GM19463 (cell line): ENCODE data around the gene WWOX.

ENCODE experiments used
- ATAC-seq: cut with Tn5 transposase; IDR thresholded peaks from one replicate; pipeline ENCODE4 v1.9.1; 2021; ENCODE audit warnings: mild to moderate bottlenecking, moderate library complexity; ENCODE audit not compliant: unreplicated experiment

Gene WWOX

DNA sequence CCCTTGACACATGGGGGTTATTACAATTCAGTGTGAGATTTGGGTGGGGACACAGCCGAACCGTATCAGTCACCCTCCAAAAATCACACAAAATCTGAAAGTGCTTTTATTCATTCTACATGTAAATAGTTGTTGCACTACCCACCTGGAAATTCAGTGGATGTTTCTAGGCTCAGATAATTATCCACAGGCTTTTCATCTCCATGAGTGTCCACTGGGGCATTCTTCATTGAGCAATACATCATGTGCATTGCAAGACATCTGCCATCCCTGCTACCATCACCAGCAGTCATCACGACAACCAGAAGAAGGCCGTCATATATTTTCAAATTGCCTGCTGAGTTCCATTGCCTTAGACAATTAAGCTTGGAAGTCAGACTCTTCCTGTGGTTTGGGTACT is 330.8 kb downstream of the WWOX start:
- no peak for ATAC-seq

DNA sequence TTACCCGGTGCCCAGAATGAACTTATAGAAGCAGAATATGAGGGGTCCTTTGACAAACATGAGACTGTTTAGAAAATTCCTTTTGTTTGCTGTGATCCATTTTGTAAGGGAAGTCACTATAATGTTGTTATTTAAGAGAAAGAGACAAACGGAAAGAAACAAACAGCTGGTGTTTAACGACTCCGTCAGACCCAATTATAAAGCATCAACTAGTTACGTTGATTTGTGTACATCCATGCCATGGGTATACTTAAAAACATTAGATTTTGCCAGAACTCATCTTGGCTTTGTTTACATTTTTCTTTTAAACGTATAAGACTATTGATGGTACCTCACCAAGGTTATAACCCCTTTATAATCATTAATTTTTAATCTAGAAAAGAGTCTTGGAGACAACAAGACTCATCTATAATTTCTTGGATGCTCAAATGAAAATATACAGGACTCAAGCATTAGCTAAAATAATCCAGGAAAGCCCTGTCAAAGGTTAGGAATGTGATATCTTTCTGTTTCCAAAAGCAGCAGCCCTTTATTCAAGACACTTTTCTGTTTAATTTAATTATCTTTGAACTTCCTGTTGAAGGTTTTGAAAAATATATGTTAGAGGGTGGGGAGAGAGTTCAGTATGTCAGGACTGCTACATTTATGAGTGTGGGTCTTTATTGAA is 331.7 kb downstream of the WWOX start:
- ATAC-seq: no peak

DNA sequence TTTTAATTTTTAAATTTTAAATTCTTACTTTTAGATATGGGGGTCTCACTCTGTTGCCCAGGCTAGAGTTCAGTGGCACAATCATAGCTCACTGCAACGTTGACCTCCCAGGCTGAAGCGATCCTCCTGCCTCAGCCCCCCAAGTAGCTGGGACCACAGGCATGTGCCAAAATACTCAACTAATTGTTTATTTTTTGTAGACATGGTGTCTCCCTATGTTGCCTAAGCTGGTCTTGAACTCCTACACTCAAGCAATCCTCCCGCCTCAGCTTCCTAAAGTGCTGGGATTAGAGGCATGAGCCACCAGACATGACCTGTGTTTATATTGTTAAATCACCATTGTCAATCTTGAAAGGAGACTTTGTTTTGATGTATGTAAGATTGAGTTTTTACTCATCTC is 332.2 kb downstream of the WWOX start:
- no peak for ATAC-seq

DNA sequence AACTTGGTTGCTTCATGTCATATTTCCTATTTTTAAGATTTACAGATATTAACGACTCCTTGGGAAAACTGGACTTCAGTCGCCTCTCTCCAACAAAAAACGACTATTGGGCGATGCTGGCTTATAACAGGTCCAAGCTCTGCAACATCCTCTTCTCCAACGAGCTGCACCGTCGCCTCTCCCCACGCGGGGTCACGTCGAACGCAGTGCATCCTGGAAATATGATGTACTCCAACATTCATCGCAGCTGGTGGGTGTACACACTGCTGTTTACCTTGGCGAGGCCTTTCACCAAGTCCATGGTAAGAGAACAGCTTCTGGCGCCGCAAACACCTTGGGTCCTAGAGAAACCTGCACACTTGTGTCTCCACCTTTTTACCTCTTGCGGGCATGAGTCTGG is 333.0 kb downstream of the WWOX start:
- ATAC-seq: no peak

DNA sequence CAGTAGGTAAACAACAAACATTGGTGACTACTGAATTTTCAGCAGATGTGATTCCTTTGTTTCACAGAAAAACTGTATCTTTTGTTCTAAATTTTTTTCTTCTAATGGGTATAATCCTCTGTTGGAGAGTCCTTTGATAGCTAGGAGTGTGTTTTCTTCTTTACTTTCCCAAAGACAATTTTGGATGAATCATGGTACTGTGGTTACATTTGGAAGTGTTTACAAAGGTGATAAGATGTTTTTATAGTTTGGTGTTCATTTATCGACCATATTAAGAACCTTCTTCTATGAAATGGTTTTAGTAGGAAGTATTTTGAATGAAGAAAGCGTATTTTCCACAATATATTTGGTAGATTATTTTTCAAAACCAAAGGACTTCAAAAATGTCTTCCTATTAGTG is 333.7 kb downstream of the WWOX start:
- ATAC-seq: no peak

DNA sequence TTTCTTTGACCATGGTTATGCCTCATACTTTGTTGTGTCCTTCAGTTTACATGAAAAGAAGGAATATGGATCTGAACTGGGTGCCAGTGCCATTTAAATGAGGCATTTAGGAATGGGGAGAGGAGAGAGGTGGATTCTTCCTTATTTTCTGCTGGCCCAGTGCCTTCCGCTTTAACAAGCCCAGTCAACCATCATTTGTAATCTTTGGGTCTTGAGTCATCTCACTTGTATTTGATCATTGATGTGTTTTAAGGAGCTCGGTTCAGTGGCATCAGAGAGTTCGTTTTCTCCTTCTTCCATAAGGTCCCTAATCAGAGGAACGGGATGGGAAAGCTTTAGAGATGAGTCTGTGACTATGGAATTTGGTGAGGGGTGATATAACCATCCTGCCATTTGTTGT is 334.9 kb downstream of the WWOX start:
- ATAC-seq: no peak

DNA sequence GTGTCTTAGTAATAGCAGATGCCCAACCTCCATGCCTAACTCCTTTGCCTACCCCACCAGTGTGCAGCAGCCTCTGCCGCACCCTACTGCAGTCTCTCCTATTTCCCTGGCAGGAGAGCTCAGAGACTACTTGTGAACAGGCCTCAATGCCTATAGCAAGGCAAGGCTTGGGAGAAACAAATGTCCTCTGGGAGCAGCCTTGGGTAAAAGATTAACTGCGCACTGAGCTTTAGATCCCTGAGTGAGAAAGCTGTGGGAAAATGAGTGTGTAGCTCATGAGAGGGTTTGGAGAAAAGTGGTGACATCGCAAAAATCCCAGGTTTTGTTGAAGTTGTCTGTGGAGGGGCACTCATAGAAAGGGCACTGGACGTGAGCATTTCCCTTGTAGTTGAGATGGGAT is 335.8 kb downstream of the WWOX start:
- ATAC-seq: no peak

DNA sequence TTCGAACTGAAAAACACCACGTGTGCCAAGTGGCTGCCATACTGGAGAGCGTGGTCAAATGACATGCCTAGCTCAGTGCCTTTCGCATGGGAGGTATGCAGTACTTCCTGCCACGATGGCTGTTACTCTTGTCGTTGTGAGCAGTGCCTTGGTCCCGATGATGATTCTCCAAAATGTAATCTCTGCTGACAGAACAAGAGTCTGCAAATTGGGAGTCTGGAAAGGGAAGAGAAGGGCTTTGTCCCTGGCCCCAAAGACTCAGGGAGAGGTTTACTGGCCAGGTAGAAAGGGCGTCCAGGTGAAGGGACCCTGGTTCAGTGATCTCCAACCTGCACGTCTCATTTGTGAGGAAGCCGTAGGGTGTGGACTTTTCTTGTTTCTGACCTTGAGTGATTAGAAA is 336.6 kb downstream of the WWOX start:
- ATAC-seq: no peak

DNA sequence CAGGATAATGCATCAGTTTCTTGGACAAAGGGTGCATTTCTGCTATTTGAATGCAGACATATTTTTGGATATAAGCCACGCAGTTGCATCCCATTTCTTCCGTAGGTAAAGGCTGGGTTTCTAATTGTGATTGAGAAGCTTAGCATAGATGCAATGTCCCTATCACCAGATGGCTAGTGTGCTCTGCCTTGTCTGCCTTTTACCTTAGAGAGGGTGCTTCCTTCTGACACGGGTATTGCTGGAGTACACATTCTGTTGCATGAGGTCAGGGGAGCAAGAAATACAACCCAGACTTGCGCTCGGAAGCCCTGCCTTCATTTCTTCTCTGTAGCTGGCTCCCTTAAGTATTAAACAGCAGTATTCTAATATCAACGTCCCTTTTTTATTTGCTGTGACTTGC is 337.4 kb downstream of the WWOX start:
- no peak for ATAC-seq

DNA sequence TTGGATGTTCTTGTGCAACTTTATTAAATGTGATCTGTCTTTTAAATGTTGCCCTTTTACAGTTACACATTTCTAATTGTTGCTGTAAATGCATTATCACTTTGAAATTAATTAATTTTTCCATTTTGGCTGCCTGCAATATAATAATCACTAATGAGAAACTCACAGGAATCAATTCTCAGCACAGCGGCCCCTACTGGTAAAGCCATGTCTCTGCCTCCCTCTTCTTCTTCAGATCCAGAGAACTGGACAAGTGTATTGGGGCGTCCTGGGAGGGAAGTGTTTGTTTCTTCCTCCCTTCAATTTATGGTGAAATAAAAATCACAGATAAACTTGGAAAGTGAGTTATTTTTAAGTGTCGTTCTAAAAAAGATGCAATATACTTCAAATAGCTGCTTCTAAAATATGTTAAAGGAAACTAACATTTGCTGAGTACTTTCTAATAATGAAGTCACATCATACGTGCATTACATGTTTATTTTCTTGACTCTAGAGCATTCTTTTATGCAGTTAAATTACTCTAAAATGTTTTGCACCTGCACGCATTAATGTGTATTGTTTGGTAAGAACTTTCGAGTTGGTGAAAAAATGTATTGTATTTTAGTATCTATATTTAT is 338.0 kb downstream of the WWOX start:
- no peak for ATAC-seq

DNA sequence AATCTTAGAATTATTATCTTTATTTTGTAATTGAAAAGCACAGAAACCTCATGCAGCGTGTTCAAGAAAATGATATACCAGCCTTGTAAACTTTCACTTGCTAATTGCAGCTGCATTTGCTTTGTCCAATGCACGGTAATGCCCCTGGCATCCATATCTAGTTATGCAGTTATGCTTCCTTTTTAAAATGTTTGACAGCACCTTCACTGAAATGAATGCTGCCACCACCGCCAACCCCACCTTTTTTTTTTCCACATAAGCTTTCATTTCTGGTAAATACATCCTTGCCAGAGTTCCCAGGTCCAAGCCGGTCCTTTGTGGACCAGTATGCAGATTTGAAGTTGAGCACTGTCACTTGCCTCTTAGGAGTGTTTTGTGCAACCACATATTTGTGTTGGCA is 338.8 kb downstream of the WWOX start:
- ATAC-seq: no peak

DNA sequence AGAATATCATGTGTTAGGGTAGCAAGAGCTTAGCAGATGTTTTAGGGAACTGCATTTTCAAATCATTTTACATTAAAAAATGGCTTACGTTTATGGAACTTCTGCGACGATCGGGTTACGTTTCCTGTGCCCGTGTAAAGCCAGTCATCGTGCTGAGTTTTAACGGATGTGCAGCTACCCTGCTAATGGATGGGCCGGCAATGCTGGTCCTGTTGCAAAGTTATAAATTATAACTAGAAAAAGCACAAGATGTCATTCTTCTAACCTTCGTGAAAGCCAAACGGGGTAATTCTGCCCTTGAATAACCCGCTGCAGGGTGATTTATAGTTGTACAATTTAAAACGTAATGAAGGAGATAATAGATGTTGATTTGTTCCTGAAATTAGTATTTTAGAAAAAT is 339.2 kb downstream of the WWOX start:
- ATAC-seq: no peak

DNA sequence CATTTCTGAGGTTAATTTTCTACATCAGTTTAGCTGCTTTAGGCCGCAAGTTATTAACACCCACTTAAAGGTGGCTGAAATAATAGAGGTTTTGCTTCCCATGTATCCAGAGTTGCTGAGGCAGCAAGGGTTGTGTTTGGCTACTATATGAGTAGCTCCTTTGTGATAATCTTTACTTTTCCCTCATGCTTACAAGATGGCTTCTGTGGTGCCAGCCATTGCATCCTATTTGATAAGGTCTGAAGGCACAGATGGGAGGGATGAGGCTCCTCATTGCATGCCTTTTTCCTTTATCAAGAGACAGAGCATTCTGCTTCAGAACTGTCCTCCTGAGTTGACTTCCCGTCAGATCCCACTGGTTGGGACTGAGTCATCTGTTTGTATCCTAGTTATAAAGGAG is 340.2 kb downstream of the WWOX start:
- ATAC-seq: no peak

DNA sequence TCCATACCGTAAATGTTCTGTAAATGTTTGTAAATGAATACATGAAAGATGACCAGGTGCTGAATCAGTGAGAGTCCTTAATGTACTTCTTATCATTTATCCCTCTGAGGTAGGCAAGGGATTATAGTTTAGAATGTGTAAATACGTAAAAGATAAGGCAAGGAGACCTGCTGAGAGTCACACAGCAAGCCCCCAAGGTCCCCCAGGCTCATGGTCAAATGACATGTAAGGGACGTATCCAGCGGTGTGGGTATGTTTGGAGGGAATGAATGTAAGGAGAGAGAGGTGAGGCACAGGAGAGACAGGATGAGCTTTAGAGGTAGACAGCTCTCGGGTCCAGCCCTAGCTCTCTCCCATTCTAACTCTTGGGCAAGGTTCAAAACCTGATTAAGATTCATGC is 341.8 kb downstream of the WWOX start:
- ATAC-seq: no peak

DNA sequence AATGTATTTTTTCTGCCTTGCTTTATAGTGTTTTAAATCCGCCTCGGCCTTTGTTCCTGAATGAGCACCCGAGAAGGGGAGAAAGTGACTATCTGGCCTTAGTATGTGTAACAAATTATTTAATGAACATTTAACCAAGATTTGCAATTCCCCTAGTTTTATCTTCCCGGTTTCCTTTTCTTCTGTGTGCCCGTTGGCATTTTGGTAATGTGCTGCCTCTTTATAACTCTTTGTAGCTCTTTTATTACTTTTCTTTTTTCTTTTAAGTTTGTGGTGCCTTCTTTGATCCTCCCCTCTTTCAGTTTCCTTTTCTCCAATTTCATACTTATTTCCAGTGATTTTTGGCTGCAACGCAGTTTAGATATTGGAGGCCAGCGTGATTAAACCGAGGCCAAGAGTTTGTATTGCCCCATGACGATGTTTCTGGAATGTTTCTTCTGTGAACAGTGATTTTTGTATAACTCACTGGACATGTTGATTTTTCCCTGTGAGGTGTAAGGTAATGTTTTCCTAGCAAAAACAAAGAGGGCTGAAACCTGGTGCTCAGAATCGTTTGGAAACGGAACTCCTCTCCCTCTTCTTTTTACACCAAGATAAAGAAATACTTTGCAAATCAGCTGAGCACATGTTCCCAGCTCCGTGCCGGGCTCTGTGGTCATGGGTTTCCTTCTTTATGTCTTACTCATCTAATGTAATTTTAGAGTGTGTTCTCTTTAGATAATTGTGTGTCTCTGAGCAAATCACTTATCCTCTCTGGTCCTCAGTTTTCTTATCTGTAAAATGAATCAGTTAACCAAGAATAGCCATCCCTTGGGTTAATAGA is 344.3 kb downstream of the WWOX start:
- ATAC-seq: no peak

DNA sequence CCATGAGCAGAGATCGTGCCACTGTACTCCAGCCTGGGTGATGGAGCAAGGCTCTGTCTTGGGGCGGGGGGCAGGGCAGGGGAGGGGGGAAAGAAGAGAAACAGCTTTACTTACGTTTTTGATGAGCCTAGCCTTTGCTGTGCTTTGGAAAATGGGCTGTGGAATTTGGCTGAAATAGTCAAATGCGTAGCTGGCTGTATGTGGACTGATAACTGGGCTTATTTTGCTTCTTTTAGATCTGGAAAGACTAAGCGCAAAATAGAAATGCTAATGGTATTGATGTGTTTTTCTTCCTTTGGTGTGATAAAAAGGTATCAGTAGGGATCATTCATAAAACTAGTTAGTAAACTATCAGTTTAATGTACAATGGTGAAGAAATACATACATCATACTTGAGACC is 346.4 kb downstream of the WWOX start:
- no peak for ATAC-seq

DNA sequence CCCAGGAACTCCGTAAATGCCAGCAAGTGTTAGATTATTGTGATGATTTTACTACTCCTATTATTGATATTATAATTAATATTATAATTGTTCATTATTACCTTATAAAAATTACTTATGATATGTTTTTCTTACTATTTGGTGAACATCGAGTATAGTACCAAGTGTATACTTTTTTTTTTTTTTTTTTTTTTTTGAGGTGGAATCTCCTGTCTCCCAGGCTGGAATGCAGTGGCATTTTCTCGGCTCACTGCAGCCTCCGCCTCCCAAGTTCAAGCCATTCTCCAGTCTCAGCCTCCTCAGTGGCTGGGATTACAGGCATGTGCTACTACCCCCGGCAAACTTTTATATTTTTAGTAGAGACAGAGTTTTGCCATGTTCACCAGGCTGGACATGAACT is 347.0 kb downstream of the WWOX start:
- no peak for ATAC-seq

DNA sequence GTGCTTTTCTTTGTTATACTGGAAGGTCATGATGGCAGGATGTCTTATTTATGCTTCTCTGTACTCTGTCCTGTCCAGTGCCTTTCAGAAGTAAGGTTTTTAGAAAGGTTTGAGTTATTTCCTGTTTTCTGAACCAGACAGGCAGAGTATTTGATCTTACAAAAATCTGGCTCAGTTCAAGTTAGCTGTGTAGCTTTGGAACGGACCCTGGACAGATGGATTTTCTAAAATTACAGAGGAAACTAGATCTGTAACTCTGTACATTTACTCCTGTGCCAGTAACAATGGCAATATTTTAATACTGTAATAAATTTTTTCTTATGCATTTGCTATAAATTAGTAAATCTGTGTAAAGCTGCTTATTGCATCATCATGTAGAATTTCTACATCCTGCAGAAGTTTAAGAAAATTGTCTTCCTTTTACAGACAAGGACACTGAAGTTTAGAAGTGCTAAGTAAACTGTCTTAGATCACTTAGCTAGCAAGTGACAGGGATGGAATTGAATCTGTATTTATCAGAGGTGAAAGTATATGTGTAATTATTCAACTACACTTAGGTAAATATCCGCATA is 347.6 kb downstream of the WWOX start:
- no peak for ATAC-seq

DNA sequence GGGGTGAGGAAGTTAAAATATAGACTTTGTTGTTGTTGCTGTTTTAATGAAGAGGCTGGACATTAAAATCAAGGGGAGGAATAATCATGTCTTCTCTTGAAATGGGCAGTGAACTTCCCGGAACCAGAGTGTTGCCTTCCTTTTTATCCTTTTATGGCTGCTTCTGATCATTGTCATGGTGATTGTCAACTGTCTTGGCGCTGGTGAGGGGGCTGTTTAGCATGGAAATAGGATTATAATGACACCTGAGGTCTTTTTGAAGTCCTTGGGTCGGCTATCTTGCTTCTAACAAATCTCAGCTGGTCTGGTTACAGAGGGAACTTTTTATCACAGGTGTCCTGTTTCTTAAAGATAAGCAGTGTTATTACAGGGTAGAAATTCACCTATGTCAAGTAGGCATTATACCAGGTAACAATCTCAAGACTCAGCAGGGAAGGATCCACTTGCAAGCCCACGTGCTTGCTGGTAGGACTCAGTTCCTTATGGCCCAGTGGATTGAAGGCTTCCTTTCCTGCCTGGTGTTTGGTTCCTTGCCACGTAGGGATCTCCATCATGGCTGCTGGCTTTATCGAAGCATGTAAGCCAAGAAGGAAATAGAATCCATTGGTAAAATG is 349.3 kb downstream of the WWOX start:
- ATAC-seq: no peak

DNA sequence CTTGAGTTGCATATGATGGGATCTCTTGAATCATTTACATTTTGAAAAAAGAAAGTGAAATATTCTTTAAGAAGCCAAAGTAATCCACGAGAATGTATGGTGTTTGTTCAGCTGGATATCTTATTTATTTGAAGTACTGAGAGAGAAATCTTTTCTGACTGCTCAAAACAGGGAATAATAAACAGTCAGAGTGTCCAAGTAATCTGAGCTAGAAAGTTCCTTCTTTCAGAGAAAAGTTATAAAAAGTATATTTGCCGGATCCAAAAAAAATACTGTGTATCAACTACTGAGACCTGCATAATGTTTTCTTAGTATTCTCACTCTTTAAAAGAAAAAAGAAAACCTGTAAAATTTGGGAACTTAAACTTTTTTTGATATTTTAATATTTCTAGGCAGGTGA is 350.8 kb downstream of the WWOX start:
- ATAC-seq: no peak

DNA sequence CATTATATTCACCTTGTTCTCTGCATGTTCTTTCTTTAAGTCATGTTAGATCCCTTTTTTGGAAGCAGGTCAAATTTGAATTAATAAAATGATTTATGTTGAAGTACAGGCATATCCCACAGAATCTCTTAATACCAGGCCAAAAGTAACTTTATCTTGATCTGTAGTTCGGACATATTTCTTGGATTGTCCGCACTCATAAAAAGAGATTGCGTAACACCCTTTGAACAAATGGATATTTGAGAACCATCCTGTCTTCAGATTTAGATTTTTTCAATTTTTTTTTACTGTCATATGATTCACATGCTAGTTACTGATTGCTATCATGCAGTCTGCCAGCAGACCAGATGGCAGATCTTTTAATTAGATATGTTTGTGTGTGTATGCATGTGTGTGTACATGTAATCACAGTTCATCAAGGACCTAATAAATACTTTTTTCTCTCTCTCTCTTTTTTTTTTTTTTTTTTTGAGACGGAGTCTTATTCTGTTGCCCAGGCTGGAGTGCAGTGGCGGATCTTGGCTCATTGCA is 352.6 kb downstream of the WWOX start:
- ATAC-seq: no peak
